GM12891 (cell line): Measurements from ENCODE around the gene HMGCL.

Experiments
- POLR2A ChIP-seq: IDR thresholded peaks from 2 replicates; pipeline ENCODE4 v1.6.1; 2011; ENCODE audit warnings: low read depth, low read length, control low read depth
- TAF1 ChIP-seq: IDR thresholded peaks from 2 replicates; pipeline ENCODE4 v1.6.1; 2011; ENCODE audit warnings: low read depth, low read length, control low read depth

GRCh38 chr1:23809751-23810171 lies 15.5 kb downstream of the HMGCL start:
- no peak for TF ChIP-seq TAF1
- no peak for TF ChIP-seq POLR2A
